NCI-H1092 (cell line): ENCODE measurements around the gene SLAIN2.
A peak's percentile ranks its signal among the peaks of the same experiment; 100 is the strongest.
"Not testable (repeated sequence)": the region's sequence is repeated elsewhere in the genome, so short reads cannot be mapped to it uniquely, and the experiment has no call there.

Experiments used
- DNase-seq: peaks from one replicate; lab custom pipeline; 2025; lab: John Stamatoyannopoulos, UW

SLAIN2 gene

GRCh38 chr4:48340965-48341775 is at the start of gene SLAIN2:
Gene SLAIN2 (plus strand): TSS chr4:48341529. CDS start chr4:48341740, 211 bp downstream.
- DNase-seq = peak; percentile 98

- DNase-seq = not testable (repeated sequence)
These were observed 49.0 kb upstream of the SLAIN2 start for GRCh38 chr4:48292218-48292790.

GRCh38 chr4:48295116-48295515 is 46.2 kb upstream of the SLAIN2 start:
- no peak for DNase-seq

- DNase-seq = no peak
These were observed 45.0 kb upstream of the SLAIN2 start for GRCh38 chr4:48296365-48296764.

GRCh38 chr4:48297256-48297846 is 44.0 kb upstream of the SLAIN2 start:
- no peak for DNase-seq

GRCh38 chr4:48299560-48299959 is 41.8 kb upstream of the SLAIN2 start:
- DNase-seq = no peak

- no peak for DNase-seq
These were observed 41.3 kb upstream of the SLAIN2 start for GRCh38 chr4:48300004-48300403.

- DNase-seq = no peak
These were observed 35.8 kb upstream of the SLAIN2 start for GRCh38 chr4:48305508-48305907.

- no peak for DNase-seq
These were observed 33.8 kb upstream of the SLAIN2 start for GRCh38 chr4:48307528-48307927.

GRCh38 chr4:48308901-48309300 is 32.4 kb upstream of the SLAIN2 start:
- no peak for DNase-seq

- no peak for DNase-seq
These were observed 29.4 kb upstream of the SLAIN2 start for GRCh38 chr4:48311896-48312295.

GRCh38 chr4:48314746-48315145 is 26.6 kb upstream of the SLAIN2 start:
- DNase-seq = not testable (repeated sequence)

- DNase-seq = peak; percentile 9
These were observed 25.4 kb upstream of the SLAIN2 start for GRCh38 chr4:48315728-48316630.

- DNase-seq = no peak
These were observed 20.0 kb upstream of the SLAIN2 start for GRCh38 chr4:48321312-48321711.

GRCh38 chr4:48322063-48322462 is 19.3 kb upstream of the SLAIN2 start:
- DNase-seq = no peak

- DNase-seq = no peak
These were observed 17.0 kb upstream of the SLAIN2 start for GRCh38 chr4:48324281-48324680.

GRCh38 chr4:48329193-48329592 is 12.1 kb upstream of the SLAIN2 start:
- DNase-seq = no peak

GRCh38 chr4:48329976-48330375 is 11.4 kb upstream of the SLAIN2 start:
- DNase-seq = no peak

- DNase-seq = no peak
These were observed 9.6 kb upstream of the SLAIN2 start for GRCh38 chr4:48331577-48332330.

- no peak for DNase-seq
These were observed 8.7 kb upstream of the SLAIN2 start for GRCh38 chr4:48332661-48333060.

GRCh38 chr4:48333587-48333986 is 7.7 kb upstream of the SLAIN2 start:
- DNase-seq = no peak
